H9 (cell line): ENCODE results near the gene FLCN. TPM values are rescaled to one million over a fixed set of nuclear protein-coding genes. Genes with fewer than 3 reads are reported as not detected.

Source experiments
- DNase-seq: peaks from one replicate; pipeline ENCODE4 v3.0.0-alpha.2; 2017
- H2AFZ ChIP-seq: one replicate; pipeline ENCODE4 v1.6.1; 2013; ENCODE audit warnings: mild to moderate bottlenecking, low read length, control low read depth, moderate library complexity
- H2AK5ac ChIP-seq: 2 replicates; pipeline ENCODE4 v1.6.1; 2013; ENCODE audit warnings: low read length, control low read depth, mixed read lengths; ENCODE audit not compliant: insufficient read length
- H2BK120ac ChIP-seq: one replicate; pipeline ENCODE4 v1.6.1; 2013; ENCODE audit warnings: low read depth, mild to moderate bottlenecking, low read length, control low read depth, inconsistent platforms; ENCODE audit not compliant: poor library complexity, severe bottlenecking
- H2BK12ac ChIP-seq: 2 replicates; pipeline ENCODE4 v1.6.1; 2013; ENCODE audit warnings: low read length, control low read depth, mixed read lengths, low read depth; ENCODE audit not compliant: insufficient read length
- H2BK15ac ChIP-seq: 2 replicates; pipeline ENCODE4 v1.6.1; 2013; ENCODE audit warnings: low read depth, low read length, control low read depth
- H2BK20ac ChIP-seq: one replicate; pipeline ENCODE4 v1.6.1; 2013; ENCODE audit warnings: low read depth, mild to moderate bottlenecking, low read length, control low read depth, inconsistent platforms; ENCODE audit not compliant: poor library complexity, severe bottlenecking
- H2BK5ac ChIP-seq: 2 replicates; pipeline ENCODE4 v1.6.1; 2013; ENCODE audit warnings: low read length, control low read depth, mixed read lengths; ENCODE audit not compliant: insufficient read length
- H3K14ac ChIP-seq: 2 replicates; pipeline ENCODE4 v1.6.1; 2013; ENCODE audit warnings: low read length, control low read depth; ENCODE audit not compliant: insufficient read depth
- H3K18ac ChIP-seq: 2 replicates; pipeline ENCODE4 v1.6.1; 2013; ENCODE audit warnings: low read depth, mild to moderate bottlenecking, mixed read lengths, low read length, control low read depth; ENCODE audit not compliant: insufficient read length
- H3K23ac ChIP-seq: 2 replicates; pipeline ENCODE4 v1.6.1; 2013; ENCODE audit warnings: low read length, control low read depth, mixed read lengths, low read depth; ENCODE audit not compliant: insufficient read length
- H3K23me2 ChIP-seq: 2 replicates; pipeline ENCODE4 v1.6.1; 2013; ENCODE audit warnings: low read depth, mild to moderate bottlenecking, mixed read lengths, low read length, control low read depth; ENCODE audit not compliant: insufficient read length, poor library complexity, severe bottlenecking
- H3K27ac ChIP-seq: 2 replicates; pipeline ENCODE4 v1.5.1; 2013; ENCODE audit warnings: low read length, control low read depth, mixed read lengths, low read depth; ENCODE audit not compliant: insufficient read length
- H3K27me3 ChIP-seq: 2 replicates; pipeline ENCODE4 v1.6.1; 2013; ENCODE audit warnings: low read length, control low read depth, inconsistent platforms; ENCODE audit not compliant: insufficient read depth
- H3K4ac ChIP-seq: 2 replicates; pipeline ENCODE4 v1.6.1; 2013; ENCODE audit warnings: low read depth, mild to moderate bottlenecking, control low read depth, inconsistent platforms, low read length, moderate library complexity
- H3K4me1 ChIP-seq: 2 replicates; pipeline ENCODE4 v1.6.1; 2013; ENCODE audit warnings: low read length, control low read depth, inconsistent platforms; ENCODE audit not compliant: insufficient read depth
- H3K4me2 ChIP-seq: 2 replicates; pipeline ENCODE4 v1.6.1; 2013; ENCODE audit warnings: low read length, control low read depth, mixed read lengths; ENCODE audit not compliant: insufficient read length, insufficient read depth
- H3K56ac ChIP-seq: 2 replicates; pipeline ENCODE4 v1.6.1; 2013; ENCODE audit warnings: low read depth, mild to moderate bottlenecking, mixed read lengths, low read length, control low read depth; ENCODE audit not compliant: insufficient read length
- H3K79me1 ChIP-seq: 2 replicates; pipeline ENCODE4 v1.6.1; 2013; ENCODE audit warnings: low read depth, mild to moderate bottlenecking, moderate library complexity, low read length, control low read depth, inconsistent platforms; ENCODE audit not compliant: insufficient read depth, poor library complexity, severe bottlenecking
- H3K79me2 ChIP-seq: 2 replicates; pipeline ENCODE4 v1.6.1; 2013; ENCODE audit warnings: low read length, control low read depth, inconsistent platforms; ENCODE audit not compliant: insufficient read depth
- H3K9ac ChIP-seq: 2 replicates; pipeline ENCODE4 v1.6.1; 2013; ENCODE audit warnings: low read length, control low read depth, mixed read lengths; ENCODE audit not compliant: insufficient read length; ENCODE audit errors: extremely low read depth
- H3K9me3 ChIP-seq: one replicate; pipeline ENCODE4 v1.6.1; 2013; ENCODE audit warnings: low read depth, low read length, inconsistent platforms; ENCODE audit not compliant: control insufficient read depth
- H3T11ph ChIP-seq: one replicate; pipeline ENCODE4 v1.6.1; 2013; ENCODE audit warnings: mild to moderate bottlenecking, low read length, control low read depth, inconsistent platforms
- H4K20me1 ChIP-seq: one replicate; pipeline ENCODE4 v1.6.1; 2013; ENCODE audit not compliant: control insufficient read depth, insufficient read length, insufficient read depth
- H4K5ac ChIP-seq: 2 replicates; pipeline ENCODE4 v1.6.1; 2013; ENCODE audit warnings: low read depth, mild to moderate bottlenecking, mixed read lengths, low read length, control low read depth; ENCODE audit not compliant: insufficient read length
- H4K8ac ChIP-seq: replicated peaks from 2 replicates; pipeline ENCODE4 v1.6.1; 2013; ENCODE audit warnings: low read length, control low read depth, mixed read lengths, low read depth; ENCODE audit not compliant: insufficient read length
- H4K91ac ChIP-seq: 2 replicates; pipeline ENCODE4 v1.6.1; 2013; ENCODE audit warnings: low read depth, mild to moderate bottlenecking, moderate library complexity, mixed read lengths, low read length, control low read depth; ENCODE audit not compliant: insufficient read length
- H3K27ac Mint-ChIP-seq, 3 experiments: 2 replicates in 2 of 3; 3 replicates in 1 of 3; pipeline ENCODE4 v1.8.0; 2020 to 2021; ENCODE audit warnings: mixed read lengths in 3 of 3, mild to moderate bottlenecking in 1 of 3, moderate library complexity in 1 of 3
- H3K27me3 Mint-ChIP-seq: 2 replicates; pipeline ENCODE4 v1.8.0; 2021; ENCODE audit warnings: low read depth, mild to moderate bottlenecking, moderate library complexity, mixed read lengths
- H3K36me3 Mint-ChIP-seq, 3 experiments: 2 replicates in 2 of 3; 3 replicates in 1 of 3; pipeline ENCODE4 v1.8.0; 2020 to 2021; ENCODE audit warnings: low read depth in 3 of 3, mixed read lengths in 3 of 3; ENCODE audit not compliant: insufficient read depth in 1 of 3
- H3K4me1 Mint-ChIP-seq, 2 experiments: 2 replicates each; pipeline ENCODE4 v1.8.0; 2020; ENCODE audit warnings: mixed read lengths in 2 of 2
- H3K4me3 Mint-ChIP-seq, 2 experiments: 2 replicates in 1 of 2; 3 replicates in 1 of 2; pipeline ENCODE4 v1.8.0; 2020 to 2021; ENCODE audit warnings: mild to moderate bottlenecking in 2 of 2, mixed read lengths in 2 of 2, moderate library complexity in 1 of 2
- H3K9me3 Mint-ChIP-seq, 2 experiments: 2 replicates in 1 of 2; 3 replicates in 1 of 2; pipeline ENCODE4 v1.8.0; 2020; ENCODE audit warnings: mild to moderate bottlenecking in 2 of 2, mixed read lengths in 2 of 2, moderate library complexity in 1 of 2
- CTCF ChIP-seq: fragments of 200-600 bp; sonication (generic); conservative IDR thresholded peaks from 3 replicates; pipeline ENCODE4 v1.8.0; 2021; ENCODE audit warnings: antibody characterized with exemption, mild to moderate bottlenecking
- WGBS: extraction: QIAGEN DNeasy Blood & Tissue Kit; methylation state at CpG from one replicate; pipeline ENCODE4 v1.1.7; 2013; ENCODE audit warnings: missing lambda C conversion rate, low lambda C conversion rate, mixed read lengths; ENCODE audit not compliant: insufficient read length; ENCODE audit errors: extremely low coverage; 5-methylcytosine and 5-hydroxymethylcytosine counted together
- total RNA-seq: library from RNA; stranded (reverse); gene quantifications from 2 replicates; pipeline ENCODE4 v1.2.1, GENCODE V29; 2021

Gene FLCN
- total RNA-seq, 1 experiment from 2014 or later: 33.3 TPM

- Histone ChIP-seq H2AFZ (no peak overlapping the region), H4K8ac (no peak overlapping the region), H3K27ac (no peak overlapping the region), H4K91ac (no peak overlapping the region), H3K56ac (no peak overlapping the region), H2BK20ac (no peak overlapping the region), H4K20me1 (no peaks in the 10 kb centered on the region), H3K18ac (no peak overlapping the region), H2BK120ac (no peak overlapping the region), H3T11ph (no peak overlapping the region), H3K4me2 (no peak overlapping the region), H2BK12ac (no peak overlapping the region), H3K14ac (no peak overlapping the region), H3K23ac (no peak overlapping the region), H2BK5ac (no peak overlapping the region), H2BK15ac (no peak overlapping the region), H3K79me1 (no peaks in the 10 kb centered on the region), H2AK5ac (no peak overlapping the region), H4K5ac (no peak overlapping the region), H3K27me3 (no peaks in the 10 kb centered on the region), H3K4ac (no peak overlapping the region), H3K9ac (no peak overlapping the region), H3K9me3 (no peaks in the 10 kb centered on the region), H3K79me2 (no peaks in the 10 kb centered on the region), H3K23me2 (no peaks in the 10 kb centered on the region), H3K4me1 (no peaks in the 10 kb centered on the region)
- H3K27ac Mint-ChIP-seq: no peak overlapping the region
- H3K9me3 Mint-ChIP-seq: no peaks in the 10 kb centered on the region
- H3K36me3 Mint-ChIP-seq: peaks cover 32 to 75% (median 72%) of the 10 kb centered on the region in 3 experiments; a peak in 6 of 7 replicates
- WGBS: no CpG with 5 or more reads among the region's 26 CpGs
- no peak overlapping the region for H3K4me3 Mint-ChIP-seq
- TF ChIP-seq CTCF: no peak
- H3K27me3 Mint-ChIP-seq: no peaks in the 10 kb centered on the region
- no peak for DNase-seq
- no peaks in the 10 kb centered on the region for H3K4me1 Mint-ChIP-seq
Measured at GRCh38 chr17:17229416-17230384, 7.3 kb downstream of the FLCN start.
